Ectodermal cell (in vitro differentiated cells): ENCODE measurements around the gene MAEL.

Experiments
- H3K27ac ChIP-seq: 2 replicates; pipeline ENCODE4 v1.7.0; 2013; ENCODE audit warnings: mild to moderate bottlenecking, low read depth, low read length; ENCODE audit not compliant: insufficient read depth, poor library complexity, severe bottlenecking
- H3K27me3 ChIP-seq: 2 replicates; pipeline ENCODE4 v1.7.0; 2013; ENCODE audit warnings: mild to moderate bottlenecking, low read length; ENCODE audit not compliant: insufficient read depth, control insufficient read depth, poor library complexity, severe bottlenecking
- H3K36me3 ChIP-seq: one replicate; pipeline ENCODE4 v1.7.0; 2013; ENCODE audit warnings: low read length; ENCODE audit not compliant: control insufficient read depth, insufficient read depth
- H3K4me1 ChIP-seq: one replicate; pipeline ENCODE4 v1.7.0; 2013; ENCODE audit warnings: low read length; ENCODE audit not compliant: control insufficient read depth, insufficient read depth
- H3K4me3 ChIP-seq: 2 replicates; pipeline ENCODE4 v1.7.0; 2013; ENCODE audit warnings: low read depth, low read length, control low read depth; ENCODE audit not compliant: insufficient read depth
- H3K9me3 ChIP-seq: 2 replicates; pipeline ENCODE4 v1.7.0; 2013; ENCODE audit warnings: mild to moderate bottlenecking, low read length, moderate library complexity; ENCODE audit not compliant: control insufficient read depth
- WGBS, 2 experiments: methylation state at CpG; one replicate each; pipeline ENCODE4 v1.1.7; 2013; ENCODE audit warnings: missing lambda C conversion rate in 2 of 2; 5-methylcytosine and 5-hydroxymethylcytosine counted together

The MAEL gene

DNA sequence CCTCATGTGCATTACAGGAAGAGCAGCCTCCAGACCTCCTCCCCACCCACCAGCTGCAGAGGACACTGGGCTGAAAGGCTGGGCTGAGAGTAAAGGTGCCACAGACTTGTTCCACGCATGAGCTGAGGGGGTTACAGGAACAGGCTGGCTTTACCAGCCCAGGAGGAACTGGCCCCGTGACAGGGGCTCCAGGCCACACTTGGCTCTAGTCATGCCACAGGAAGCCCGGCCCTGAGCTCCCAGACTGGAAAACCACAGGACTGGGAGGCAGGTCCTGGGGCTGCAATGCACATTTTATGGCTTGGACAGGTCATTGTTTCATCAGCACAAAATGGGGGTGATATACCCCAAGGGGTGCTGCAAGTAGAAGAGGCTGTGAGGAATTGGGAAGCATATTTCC lies 65.5 kb downstream of the MAEL start:
- WGBS, 2 experiments = 92 to 94% methylated on average over 3 of the region's 3 CpGs
- Histone ChIP-seq H3K4me1 (peaks cover 7% of the 10 kb centered on the region), H3K36me3 (no peaks in the 10 kb centered on the region), H3K9me3 (no peaks in the 10 kb centered on the region), H3K4me3 (no peak overlapping the region), H3K27ac (no peak overlapping the region), H3K27me3 (no peaks in the 10 kb centered on the region)

DNA sequence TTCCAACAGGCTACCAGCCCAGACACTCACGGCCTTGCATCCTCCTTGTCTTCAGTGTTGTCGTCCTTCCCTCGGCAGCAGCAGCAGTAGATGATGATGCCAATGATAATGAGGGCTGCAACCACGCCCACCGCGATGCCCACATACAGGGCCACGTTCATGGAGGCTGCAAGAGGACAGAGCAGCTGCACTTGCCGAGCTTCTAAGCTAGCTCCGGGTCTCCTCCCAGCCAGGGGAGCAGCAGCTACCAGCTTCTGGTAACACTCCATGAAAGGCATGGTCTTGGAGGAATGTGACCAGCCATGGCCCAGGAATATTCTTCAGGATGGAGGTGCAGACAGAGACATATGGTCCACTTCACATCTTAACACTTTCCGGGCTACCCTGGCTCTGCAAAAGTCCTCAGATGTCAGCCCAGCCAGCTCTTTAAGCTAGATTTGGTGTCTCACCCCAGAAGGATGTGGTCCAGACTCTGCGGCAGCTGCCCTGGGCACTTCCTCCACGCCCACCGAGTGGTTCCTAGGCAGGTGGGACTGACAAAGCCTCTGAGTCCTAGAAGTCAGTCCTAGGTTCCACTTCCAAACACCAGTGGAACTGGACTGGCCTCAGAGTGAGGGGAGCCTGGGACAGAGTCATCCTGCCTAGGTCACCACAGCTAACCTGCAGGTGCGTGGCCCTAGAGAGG lies 66.0 kb downstream of the MAEL start:
- no peaks in the 10 kb centered on the region for H3K27me3 ChIP-seq
- no peak overlapping the region for H3K27ac ChIP-seq
- 91 to 95% methylated on average over 14 of the region's 14 CpGs for WGBS, 2 experiments
- H3K4me3 ChIP-seq = no peak overlapping the region
- no peaks in the 10 kb centered on the region for H3K9me3 ChIP-seq
- H3K36me3 ChIP-seq = no peaks in the 10 kb centered on the region
- peaks cover 7% of the 10 kb centered on the region for H3K4me1 ChIP-seq

DNA sequence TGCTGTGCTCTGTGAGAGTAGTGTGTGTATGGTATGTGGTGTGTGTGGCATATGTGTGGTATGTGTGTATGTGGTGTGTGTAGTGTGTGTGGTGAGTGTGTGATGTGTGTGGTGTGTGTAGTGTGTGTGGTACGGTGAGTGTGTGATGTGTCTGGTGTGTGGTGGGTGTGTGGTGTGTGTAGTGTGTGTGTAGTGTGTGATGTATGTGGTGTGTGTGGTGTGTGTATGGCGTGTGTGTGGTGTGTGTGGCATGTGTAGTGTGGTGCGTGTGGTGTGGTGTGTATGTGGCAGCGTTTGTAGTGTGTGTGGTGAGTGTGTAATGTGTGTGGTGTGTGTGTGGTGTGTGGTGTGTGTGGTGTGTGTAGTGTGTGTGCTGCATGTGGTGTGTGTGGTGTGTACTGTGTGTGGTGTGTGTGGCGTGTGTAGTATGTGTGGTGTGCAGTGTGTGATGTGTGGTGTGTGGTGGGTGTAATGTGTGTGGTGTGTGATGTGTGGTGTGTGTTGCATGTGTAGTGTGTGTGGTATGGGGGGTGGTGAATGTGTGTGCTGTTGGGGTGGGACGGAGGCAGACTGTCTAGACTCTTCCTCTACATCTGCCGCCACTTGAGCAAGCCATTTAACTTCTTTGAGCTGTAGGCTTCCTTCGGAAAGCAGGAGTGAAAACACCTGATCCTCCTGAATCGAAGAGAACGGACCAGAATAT lies 67.6 kb downstream of the MAEL start:
- no peak overlapping the region for H3K4me3 ChIP-seq
- H3K9me3 ChIP-seq = no peaks in the 10 kb centered on the region
- H3K27me3 ChIP-seq = no peaks in the 10 kb centered on the region
- 64 to 68% methylated on average over 10 of the region's 10 CpGs for WGBS, 2 experiments
- peaks cover 7% of the 10 kb centered on the region for H3K4me1 ChIP-seq
- H3K27ac ChIP-seq = no peak overlapping the region
- no peaks in the 10 kb centered on the region for H3K36me3 ChIP-seq

DNA sequence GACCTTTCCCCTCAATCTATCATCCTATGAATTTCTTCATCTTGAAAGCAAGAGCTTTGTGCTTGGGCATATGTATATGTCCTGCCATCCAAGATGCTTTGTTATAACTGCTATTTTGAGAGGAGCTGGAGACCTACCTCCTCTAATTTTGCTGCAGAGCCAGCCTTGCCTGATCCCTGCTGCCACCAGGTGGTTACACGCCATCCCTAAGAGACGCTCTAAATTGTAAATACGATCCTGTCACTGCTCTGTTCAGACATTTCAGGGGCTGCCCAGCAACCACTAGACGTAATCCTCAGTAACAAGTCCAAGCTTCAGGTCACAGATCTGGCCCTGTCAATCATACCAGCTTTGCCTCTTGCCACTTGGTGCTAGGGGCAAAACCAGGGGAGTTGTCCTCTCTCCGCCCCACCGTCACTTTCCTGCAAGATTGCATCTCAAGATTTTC lies 68.2 kb downstream of the MAEL start:
- H3K27me3 ChIP-seq = no peaks in the 10 kb centered on the region
- no peaks in the 10 kb centered on the region for H3K9me3 ChIP-seq
- H3K36me3 ChIP-seq = no peaks in the 10 kb centered on the region
- 43 to 46% methylated on average over 6 of the region's 6 CpGs for WGBS, 2 experiments
- no peak overlapping the region for H3K4me3 ChIP-seq
- H3K27ac ChIP-seq = no peak overlapping the region
- H3K4me1 ChIP-seq = peaks cover 7% of the 10 kb centered on the region

DNA sequence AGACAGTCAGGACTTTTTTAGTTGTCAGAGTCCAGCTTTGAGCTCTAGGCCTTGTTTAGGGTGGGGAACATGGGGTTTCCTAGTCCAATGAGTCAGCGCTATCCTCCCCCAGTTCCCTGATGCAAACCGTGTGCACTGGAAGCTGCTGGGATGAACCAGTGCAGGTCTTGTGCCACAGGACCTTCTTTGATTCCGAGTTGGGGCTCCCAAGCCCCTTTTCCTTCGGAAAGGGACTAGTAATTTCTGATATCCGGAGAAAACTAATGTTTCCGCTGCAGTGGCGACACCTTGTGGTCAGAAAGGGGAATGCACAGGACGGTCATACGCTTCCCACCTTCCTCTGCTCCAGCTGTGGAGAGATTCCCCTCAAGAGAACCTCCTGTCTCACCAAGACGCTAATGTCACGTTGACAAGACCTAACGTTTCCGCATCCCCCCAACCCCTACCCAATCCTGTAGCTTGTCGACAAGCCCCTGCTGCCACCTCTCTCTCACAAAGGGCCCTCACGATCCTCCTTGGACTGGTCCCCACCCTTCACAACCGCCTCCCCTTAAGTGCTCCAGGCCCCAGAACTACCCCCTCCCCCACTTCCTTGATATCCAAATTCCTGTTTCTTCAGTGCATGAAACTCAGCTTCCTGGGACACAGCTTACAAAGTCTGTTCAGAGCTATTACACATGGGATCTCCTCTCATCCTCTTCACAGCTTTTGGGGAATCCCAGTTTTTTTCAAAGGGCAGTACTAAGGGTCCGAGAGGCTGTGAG lies 70.1 kb downstream of the MAEL start:
- Histone ChIP-seq H3K4me1 (peaks cover 7% of the 10 kb centered on the region), H3K27me3 (no peaks in the 10 kb centered on the region), H3K36me3 (no peaks in the 10 kb centered on the region), H3K4me3 (no peak overlapping the region), H3K9me3 (no peaks in the 10 kb centered on the region), H3K27ac (no peak overlapping the region)
- 21 to 24% methylated on average over 17 of the region's 17 CpGs for WGBS, 2 experiments

DNA sequence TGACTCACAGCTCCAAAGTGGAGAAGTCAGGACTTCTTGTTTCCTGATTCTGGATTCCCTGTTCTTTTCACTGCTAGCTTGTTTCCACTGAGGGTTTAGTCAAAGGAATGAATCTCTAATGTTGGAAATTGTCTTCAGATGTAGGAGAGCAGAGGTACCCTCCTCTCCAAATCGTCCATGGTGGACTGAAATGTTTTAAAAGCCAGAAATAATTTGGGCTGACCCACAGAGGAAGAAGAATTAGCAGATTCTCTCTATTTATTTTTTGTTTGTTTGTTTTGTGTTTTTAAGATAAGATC lies 70.7 kb downstream of the MAEL start:
- peaks cover 7% of the 10 kb centered on the region for H3K4me1 ChIP-seq
- H3K27me3 ChIP-seq = no peaks in the 10 kb centered on the region
- no peak overlapping the region for H3K4me3 ChIP-seq
- H3K27ac ChIP-seq = no peak overlapping the region
- WGBS, 2 experiments = 96 to 97% methylated on average over 1 of the region's 1 CpG
- H3K36me3 ChIP-seq = no peaks in the 10 kb centered on the region
- H3K9me3 ChIP-seq = no peaks in the 10 kb centered on the region

DNA sequence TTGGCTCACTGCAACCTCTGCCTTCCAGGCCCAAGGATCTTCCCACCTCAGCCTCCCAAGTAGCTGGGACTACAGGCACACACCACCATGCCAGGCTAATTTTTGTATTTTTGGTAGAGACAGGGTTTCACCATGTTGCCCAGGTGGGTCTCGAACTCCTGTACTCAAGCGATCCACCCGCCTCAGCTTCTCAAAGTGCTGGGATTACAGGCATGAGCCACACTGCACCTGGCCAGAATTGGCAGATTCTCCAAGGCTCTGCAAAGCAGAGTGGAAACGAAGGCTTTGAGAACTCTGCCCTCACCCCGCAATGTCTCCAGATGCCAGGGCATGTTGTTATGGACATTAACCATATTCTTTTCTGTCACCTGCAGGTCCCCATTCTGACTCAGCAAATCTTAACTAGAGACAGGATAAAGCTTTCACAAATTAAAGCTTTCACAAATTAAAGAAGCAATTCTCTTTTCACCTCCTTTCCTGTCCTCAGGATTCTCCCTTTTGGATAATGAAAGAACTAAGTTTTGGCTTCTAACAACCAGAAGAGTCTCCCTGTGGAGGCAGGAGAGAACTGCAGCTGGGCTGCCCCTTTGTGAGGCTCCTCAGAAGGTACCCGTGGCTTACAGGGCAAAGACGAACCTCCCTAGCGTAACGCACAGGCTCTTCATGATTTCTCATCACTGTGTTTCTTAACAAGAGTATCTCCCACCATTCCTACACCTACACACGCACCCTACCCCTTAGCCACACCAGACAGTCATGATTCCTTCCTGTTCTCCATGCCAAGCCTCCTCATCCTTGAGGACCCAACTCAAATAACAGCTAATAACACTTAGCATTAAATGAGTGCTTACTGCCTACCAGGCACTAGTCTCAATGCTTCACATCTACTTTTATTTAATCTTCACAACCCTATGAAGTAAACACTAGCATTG lies 71.3 kb downstream of the MAEL start:
- WGBS, 2 experiments = 81% methylated on average over 10 of the region's 10 CpGs
- Histone ChIP-seq H3K4me3 (no peak overlapping the region), H3K4me1 (peaks cover 7% of the 10 kb centered on the region), H3K27me3 (no peaks in the 10 kb centered on the region), H3K27ac (no peak overlapping the region), H3K36me3 (no peaks in the 10 kb centered on the region), H3K9me3 (no peaks in the 10 kb centered on the region)

DNA sequence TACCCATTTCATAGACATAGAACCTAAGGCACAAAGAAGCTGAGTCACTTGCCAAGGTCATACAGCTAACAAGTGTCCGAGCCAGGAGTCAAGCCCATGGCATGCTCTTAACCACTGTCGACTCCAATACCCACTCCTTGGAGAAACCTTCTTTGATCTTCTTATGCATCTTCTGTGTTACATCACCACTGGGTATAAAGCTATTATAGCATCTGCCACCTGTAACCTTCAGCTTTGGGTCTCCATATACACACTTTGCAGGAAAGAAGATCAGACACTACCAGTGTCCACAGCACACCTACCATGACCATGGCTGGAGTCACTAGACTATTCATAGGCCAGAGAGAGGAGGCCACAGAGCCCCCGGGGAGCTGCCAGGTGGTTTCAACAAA lies 72.0 kb downstream of the MAEL start:
- Histone ChIP-seq H3K9me3 (no peaks in the 10 kb centered on the region), H3K4me3 (no peak overlapping the region), H3K4me1 (peaks cover 7% of the 10 kb centered on the region), H3K27ac (no peak overlapping the region), H3K36me3 (no peaks in the 10 kb centered on the region), H3K27me3 (no peaks in the 10 kb centered on the region)
- WGBS, 2 experiments = 94 to 97% methylated on average over 3 of the region's 3 CpGs

DNA sequence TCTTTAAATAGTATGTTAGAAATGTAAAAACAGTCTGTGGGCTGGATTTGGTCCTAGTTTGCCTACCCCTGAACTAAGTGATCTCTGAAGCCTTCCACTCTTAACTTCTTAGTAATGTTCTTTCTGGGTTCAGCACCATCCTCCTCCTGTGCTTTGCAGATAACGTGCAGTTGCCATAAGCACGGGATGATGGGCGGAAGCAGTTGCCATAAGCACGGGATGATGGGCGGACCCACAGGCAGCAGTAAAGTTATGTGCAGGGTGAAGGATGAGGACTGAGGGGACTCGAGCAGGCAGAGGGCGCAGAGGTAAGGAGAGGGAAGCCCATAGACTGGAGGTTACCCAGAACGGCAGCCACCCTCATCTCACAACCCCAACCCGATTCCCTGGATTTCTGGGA lies 75.5 kb downstream of the MAEL start:
- H3K4me1 ChIP-seq = no peaks in the 10 kb centered on the region
- H3K36me3 ChIP-seq = no peaks in the 10 kb centered on the region
- H3K9me3 ChIP-seq = no peaks in the 10 kb centered on the region
- WGBS, 2 experiments = 84 to 88% methylated on average over 9 of the region's 9 CpGs
- H3K27me3 ChIP-seq = no peaks in the 10 kb centered on the region
- no peak overlapping the region for H3K27ac ChIP-seq
- H3K4me3 ChIP-seq = no peak overlapping the region
